ENCODE measurements around the gene TAL2. TPM values are rescaled to one million over a fixed set of nuclear protein-coding genes. Genes with fewer than 3 reads are reported as not detected.

The TAL2 gene
- total and polyA plus RNA-seq, 9 donors, result 0.45 to 1.0 (median 0.52) TPM; not detected in 6

- H3K27ac ChIP-seq, result peak overlapping the region in 1 of 2 donors; percentile 34
- no peak for DNase-seq
- H3K9me3 ChIP-seq, result no peaks in the 10 kb centered on the region
- H3K36me3 ChIP-seq, result no peaks in the 10 kb centered on the region
- intact Hi-C loops (cut with DNase I), result no loop called here
- no peak overlapping the region for H3K4me3 ChIP-seq
- H3K4me1 ChIP-seq (ENCODE audit: insufficient read depth), result peaks cover 4% of the 10 kb centered on the region
- WGBS, 3 donors, result 82 to 93% (median 86%) methylated on average over 7 of the region's 7 CpGs
- H3K27me3 ChIP-seq, result no peaks in the 10 kb centered on the region
- TF ChIP-seq, protein P1, sequence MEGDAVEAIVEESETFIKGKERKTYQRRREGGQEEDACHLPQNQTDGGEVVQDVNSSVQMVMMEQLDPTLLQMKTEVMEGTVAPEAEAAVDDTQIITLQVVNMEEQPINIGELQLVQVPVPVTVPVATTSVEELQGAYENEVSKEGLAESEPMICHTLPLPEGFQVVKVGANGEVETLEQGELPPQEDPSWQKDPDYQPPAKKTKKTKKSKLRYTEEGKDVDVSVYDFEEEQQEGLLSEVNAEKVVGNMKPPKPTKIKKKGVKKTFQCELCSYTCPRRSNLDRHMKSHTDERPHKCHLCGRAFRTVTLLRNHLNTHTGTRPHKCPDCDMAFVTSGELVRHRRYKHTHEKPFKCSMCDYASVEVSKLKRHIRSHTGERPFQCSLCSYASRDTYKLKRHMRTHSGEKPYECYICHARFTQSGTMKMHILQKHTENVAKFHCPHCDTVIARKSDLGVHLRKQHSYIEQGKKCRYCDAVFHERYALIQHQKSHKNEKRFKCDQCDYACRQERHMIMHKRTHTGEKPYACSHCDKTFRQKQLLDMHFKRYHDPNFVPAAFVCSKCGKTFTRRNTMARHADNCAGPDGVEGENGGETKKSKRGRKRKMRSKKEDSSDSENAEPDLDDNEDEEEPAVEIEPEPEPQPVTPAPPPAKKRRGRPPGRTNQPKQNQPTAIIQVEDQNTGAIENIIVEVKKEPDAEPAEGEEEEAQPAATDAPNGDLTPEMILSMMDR (IDR thresholded peaks at IDR 0.05), result no peak
- TF ChIP-seq POLR2A (IDR thresholded peaks at IDR 0.05) (no peak), EP300 (IDR thresholded peaks at IDR 0.05) (no peak)
Observed at GRCh38 chr9:105646879-105647594, 15.2 kb upstream of the TAL2 start.

GRCh38 chr9:105647595-105648349, 14.5 kb upstream of the TAL2 start:
- TF ChIP-seq EP300 (IDR thresholded peaks at IDR 0.05), result no peak
- TF ChIP-seq, protein P1 (IDR thresholded peaks at IDR 0.05), result no peak
- TF ChIP-seq POLR2A (IDR thresholded peaks at IDR 0.05), result no peak
- intact Hi-C loops (cut with DNase I), result no loop called here
- Histone ChIP-seq H3K27ac (peak overlapping the region in 1 of 2 donors; percentile 34), H3K9me3 (no peaks in the 10 kb centered on the region), H3K4me1 (ENCODE audit: insufficient read depth) (peaks cover 4% of the 10 kb centered on the region), H3K36me3 (no peaks in the 10 kb centered on the region), H3K27me3 (no peaks in the 10 kb centered on the region), H3K4me3 (no peak overlapping the region)
- DNase-seq, result peak in 3 of 5 donors; percentile 18 to 46 (median 24)
- WGBS, 3 donors, result 19 to 33% (median 21%) methylated on average over 12 of the region's 12 CpGs

GRCh38 chr9:105651806-105652205, 10.5 kb upstream of the TAL2 start:
- WGBS, 3 donors, result 77 to 82% (median 78%) methylated on average over 4 of the region's 4 CpGs

More at GRCh38 chr9:105651806-105652205, 10.5 kb upstream of the TAL2 start:
- DNase-seq, result no peak
- Histone ChIP-seq H3K4me1 (ENCODE audit: insufficient read depth) (peaks cover 4% of the 10 kb centered on the region), H3K27ac (no peak overlapping the region), H3K36me3 (no peaks in the 10 kb centered on the region), H3K27me3 (no peaks in the 10 kb centered on the region), H3K4me3 (no peak overlapping the region), H3K9me3 (no peaks in the 10 kb centered on the region)
- no peak for TF ChIP-seq POLR2A (IDR thresholded peaks at IDR 0.05)
- TF ChIP-seq EP300 (IDR thresholded peaks at IDR 0.05), result no peak
- TF ChIP-seq, protein P1 (IDR thresholded peaks at IDR 0.05), result no peak
- intact Hi-C loops (cut with DNase I), result no loop called here

Data from ovary (tissue), 9 donors.